ENCODE data around the gene FBXW8.

GRCh38 chr12:116910280-116910644 lies 488 bp upstream of the FBXW8 start:
- TF ChIP-seq CTCF (IDR thresholded peaks at IDR 0.05) (no peak), USF1 (CRISPR knock-in tag; IDR thresholded peaks at IDR 0.05) (no peak), NFE2L1 (CRISPR knock-in tag; IDR thresholded peaks at IDR 0.05) (no peak), RORB (CRISPR knock-in tag; IDR thresholded peaks at IDR 0.05) (no peak), USF2 (CRISPR knock-in tag; IDR thresholded peaks at IDR 0.05) (no peak)
- TF ChIP-seq, protein P1, sequence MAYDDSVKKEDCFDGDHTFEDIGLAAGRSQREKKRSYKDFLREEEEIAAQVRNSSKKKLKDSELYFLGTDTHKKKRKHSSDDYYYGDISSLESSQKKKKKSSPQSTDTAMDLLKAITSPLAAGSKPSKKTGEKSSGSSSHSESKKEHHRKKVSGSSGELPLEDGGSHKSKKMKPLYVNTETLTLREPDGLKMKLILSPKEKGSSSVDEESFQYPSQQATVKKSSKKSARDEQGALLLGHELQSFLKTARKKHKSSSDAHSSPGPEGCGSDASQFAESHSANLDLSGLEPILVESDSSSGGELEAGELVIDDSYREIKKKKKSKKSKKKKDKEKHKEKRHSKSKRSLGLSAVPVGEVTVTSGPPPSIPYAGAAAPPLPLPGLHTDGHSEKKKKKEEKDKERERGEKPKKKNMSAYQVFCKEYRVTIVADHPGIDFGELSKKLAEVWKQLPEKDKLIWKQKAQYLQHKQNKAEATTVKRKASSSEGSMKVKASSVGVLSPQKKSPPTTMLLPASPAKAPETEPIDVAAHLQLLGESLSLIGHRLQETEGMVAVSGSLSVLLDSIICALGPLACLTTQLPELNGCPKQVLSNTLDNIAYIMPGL (CRISPR knock-in tag; IDR thresholded peaks at IDR 0.05), result no peak

Measured in WTC11 (cell line).